HG02798 (cell line): ENCODE results near the gene DCP2.
A peak's percentile ranks its signal among the peaks of the same experiment; 100 is the strongest.

Experiments
- ATAC-seq: cut with Tn5 transposase; IDR thresholded peaks from one replicate; pipeline ENCODE4 v1.9.1; 2021; ENCODE audit warnings: mild to moderate bottlenecking; ENCODE audit not compliant: unreplicated experiment, poor library complexity

Gene DCP2

DNA sequence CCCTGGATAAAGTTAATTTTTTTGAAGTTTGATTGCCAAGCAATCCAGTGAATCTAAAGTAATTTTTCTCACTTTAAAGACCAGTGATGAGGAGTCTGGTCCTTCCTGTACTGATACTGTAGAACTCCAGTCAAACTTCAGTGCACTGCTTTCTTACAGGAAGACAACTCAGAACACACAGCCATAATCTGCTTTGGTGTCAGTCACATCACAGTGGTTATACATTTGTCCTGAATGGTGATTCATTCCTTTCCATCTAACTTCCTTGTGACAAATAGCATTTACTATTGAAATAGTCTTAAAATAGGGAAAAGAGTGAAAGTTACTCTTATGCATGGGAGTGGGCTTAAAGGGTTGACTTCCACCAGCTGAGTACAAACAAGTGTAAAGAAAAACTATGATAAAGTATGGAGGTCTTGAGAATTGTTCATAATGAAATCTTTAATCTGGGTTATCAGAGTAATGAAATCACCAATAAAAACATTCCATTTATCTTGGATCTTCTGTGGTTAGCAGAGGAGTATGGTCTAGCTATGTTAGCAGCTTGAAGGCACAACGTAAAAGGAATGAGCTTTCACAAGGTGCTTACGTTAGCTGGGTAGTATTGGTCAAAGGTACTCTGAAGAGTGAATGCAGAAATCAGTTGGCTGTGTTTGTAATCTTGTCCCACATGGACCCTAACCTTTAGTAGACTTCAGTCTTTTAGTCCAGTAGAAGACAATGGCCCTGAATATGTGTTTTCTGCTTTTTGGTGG is 41.5 kb downstream of the DCP2 start:
- no peak for ATAC-seq

DNA sequence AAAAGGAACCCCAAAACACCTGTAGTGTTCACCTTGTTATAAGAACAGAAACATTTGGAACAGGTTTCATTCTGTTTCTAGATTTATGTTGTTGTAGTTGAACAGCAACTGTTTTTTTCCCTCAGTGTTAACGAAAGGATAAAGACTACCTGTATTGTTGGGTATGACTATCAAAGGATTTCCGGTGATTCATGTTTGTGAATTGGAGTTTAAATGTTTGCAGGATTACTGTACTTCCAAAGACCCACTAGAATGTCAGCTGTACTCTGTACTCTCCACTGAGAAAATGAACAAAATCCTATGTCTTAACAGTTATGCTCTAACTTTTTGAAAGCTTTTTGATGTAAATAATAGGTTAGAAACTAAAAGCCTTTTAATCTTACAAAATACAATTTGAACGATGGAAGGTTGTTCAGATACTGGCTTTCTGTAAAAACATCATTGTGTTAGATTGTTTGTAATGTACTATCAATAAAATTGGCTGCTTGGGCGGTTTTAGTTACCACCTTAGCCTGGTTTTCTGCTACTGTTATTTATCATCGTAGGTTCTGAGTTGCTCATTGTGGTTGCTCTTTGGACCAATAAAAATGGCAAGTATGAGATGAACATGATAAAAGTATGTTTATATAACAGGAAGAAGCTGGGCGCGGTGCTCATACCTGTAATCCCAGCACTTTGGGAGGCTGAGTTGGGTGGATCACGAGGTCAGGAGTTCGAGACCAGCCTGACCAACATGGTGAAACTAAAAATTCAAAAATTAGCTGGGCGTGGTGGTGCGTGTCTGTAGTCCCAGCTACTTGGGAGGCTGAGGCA is 44.1 kb downstream of the DCP2 start:
- no peak for ATAC-seq

DNA sequence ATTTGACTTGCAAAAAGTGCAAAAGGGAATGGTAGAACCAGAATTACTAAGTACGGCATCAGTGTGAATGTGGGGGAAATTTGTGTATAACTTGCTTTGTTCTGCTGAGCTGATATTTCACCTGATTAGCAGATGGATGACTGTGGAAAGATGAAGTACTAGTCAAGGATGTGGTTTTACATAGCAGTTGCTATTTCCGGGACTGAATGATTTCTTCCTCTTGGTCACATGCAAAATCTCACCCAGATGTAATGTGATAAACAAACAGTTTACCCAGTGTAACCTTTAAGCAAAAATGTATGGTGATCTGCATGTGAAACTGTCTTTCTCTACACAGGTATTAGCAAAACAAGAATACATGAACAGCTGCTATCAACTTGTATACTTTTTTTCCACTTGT is 46.1 kb downstream of the DCP2 start:
- peak; percentile 79 for ATAC-seq

DNA sequence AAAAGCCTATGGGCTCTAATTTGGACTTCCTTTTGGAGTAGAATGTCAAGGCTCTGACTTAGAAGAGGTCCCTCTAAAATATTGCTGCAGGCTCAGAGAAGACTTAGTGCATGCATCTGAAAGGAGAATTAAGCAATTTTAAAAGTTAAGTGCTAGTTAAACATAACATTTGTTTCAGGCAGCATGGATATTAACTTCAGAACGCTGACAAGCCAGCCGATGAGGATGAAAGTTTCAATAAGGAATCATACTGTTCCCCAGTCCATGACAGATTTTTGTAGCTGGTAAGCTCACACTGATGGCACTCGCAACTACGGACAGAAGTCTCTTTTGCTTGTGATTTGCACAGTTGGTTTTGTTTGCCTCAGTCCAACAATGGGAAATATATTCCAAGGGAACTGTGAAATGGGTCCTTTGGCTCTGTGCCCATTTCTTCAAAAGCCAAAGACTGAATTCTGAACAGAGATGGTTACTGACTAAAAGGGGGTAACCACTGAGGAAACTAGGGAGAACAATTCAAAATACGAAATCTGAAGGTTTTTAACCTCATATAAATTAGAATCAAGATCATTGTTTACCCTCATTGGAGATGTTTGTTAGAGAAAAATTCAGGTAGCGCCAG is 47.6 kb downstream of the DCP2 start:
- no peak for ATAC-seq

DNA sequence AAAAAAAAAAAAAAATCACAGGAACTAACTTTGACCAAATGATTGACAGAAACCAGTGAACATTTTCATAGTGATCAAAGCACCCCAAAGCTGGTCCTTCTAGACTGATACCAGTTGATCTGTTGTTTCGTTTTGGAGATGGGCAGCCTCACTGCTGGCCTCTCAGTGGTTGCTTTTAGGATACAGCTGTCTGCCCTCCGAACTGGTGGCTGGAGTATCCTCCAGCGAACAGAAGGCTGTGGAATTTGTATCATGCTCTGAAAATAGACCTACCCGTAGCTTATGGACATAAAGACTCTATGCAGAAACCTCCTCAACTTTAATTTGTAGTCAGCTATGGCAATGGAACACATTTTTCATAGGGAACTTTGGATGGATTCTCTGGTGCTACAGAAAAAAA is 49.0 kb downstream of the DCP2 start:
- no peak for ATAC-seq

DNA sequence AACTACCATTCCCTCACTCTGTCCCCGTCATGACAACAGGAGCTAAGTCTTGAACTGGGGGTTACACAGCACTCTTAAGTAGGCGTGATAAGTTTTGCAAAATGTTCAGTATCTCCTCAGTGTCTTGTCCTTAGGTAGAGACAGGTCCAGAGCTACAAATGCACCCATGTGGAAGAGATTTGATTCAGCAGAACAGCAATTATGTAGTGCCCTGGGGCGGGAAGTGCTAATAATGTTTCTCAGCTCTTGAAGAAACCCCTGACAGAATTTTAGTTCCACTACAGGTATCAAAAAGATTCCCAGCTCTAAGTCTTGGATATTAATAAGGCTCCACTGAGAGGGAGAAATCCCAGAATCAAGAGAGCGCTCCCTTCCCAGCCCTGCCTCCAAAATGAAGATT is 49.6 kb downstream of the DCP2 start:
- no peak for ATAC-seq

DNA sequence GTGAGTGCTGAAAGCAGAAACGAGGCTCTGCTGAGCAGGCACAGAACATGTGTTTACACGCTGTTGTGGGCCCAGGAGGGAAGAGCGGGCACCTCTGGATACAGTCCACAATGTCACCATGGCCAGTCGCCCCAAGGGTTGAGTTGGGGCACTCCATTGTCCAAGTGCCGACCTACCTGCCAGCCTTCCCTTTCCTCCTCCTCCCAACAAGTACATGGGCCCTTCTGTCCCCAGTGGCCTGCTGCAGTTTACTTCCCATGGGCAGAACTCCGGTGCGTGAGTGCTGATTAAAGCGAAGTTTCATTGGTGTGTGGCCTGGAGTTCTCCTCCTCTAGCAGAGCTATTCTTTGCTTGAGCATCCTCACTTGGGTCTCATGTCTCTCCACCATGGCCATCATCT is 50.4 kb downstream of the DCP2 start:
- no peak for ATAC-seq

DNA sequence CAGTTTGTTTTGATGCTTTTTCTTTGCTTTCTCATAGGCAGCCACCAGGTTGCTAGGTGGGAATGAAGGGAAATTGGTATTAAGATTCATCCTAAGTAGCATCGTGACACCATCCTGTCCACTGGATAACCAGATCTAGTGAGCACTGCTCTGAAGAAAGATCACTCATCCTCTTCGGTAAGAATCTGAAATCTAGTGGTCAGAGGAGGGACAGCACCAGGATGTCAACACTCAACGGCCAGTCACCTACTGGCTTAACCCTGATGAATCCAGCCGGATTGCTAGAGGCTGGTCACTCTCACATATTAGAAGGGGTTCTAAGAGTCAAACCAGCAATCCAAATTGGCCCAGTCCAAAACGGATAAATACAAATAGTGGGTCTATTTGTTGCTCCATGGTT is 50.8 kb downstream of the DCP2 start:
- no peak for ATAC-seq

DNA sequence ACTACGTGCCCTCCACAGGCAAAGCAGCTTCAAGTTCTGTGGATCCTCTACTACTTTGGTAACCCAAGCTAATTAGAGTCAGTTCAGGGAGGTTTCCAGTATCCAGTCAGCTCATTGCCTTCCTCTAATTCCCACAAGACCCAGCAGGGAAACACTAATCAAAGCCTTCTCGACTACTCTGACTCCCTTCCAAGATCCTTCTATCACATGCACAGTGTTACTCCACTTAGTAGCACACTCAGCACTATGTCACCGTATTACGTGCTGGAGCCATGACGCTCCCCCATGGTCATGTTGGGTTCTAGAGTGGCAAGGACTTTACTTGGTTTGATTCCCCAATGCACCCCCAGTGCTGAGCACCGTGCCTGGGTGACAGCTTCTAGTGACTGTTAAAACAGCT is 53.0 kb downstream of the DCP2 start:
- no peak for ATAC-seq

DNA sequence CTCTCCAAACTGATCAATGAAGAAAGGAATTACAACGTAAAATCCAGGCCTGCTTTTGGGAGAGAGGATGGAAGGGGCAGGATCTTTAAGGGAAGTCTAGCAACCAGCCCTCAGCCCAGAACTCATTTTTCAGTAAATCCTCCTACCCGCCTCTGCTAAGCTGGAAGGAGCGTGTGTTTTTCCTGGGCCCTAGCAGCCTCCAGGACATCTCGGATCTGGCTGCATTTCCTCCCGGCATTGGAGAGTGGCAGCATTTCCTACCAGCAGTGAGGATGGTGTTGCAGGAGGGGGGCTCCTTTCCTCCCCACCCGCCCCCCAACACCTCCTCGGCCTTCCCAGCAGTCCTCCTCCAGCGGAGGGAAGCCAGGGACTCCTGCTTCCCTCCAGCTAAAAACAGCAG is 54.5 kb downstream of the DCP2 start:
- ATAC-seq = no peak

DNA sequence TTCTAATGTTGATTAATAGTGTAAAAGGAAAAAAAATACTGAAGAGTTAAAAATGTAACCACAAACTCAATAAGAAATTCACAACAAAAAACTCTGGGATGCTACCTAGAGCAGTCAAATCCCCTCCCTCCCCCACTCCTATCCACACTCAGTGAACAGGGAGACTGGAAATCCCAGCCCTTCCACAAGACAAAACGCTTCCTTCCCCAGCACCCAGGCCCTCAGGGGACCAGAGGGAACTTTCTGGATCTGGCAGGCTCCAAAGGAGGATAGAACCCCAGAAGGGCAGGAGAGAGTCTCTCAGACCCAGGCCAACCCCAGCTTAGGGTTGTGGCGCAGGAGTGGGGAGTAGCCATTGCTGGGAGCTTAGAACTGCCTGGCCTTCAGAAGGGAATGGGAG is 55.0 kb downstream of the DCP2 start:
- ATAC-seq = no peak

DNA sequence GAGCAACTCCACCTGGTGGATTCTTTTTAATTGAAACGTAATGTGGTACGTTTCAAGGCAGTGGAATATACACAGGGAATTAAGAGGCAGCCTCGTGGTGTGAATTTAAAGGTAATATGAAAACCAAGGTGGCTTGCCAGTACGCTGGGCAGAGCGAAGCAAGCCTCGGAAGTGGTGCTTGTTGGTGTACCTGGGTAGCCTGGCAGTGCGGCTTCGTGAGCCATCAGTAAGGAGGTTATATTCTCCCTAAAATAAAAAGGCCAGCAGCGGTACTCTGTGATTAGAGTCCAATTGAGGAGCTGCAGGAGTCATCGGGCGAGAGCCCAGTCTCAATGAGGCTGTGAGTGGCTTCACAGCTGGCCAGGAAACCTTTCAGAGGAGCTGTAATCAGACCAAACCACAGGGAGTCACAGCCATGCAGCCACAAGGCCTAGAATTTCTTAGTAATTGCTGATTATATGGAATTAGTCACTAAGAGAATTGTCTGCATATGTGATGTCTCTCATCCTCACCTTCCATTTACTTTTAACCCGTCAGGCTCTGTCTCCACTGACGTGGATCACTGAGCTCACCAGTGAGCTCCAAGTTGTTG is 57.7 kb downstream of the DCP2 start:
- ATAC-seq = no peak

DNA sequence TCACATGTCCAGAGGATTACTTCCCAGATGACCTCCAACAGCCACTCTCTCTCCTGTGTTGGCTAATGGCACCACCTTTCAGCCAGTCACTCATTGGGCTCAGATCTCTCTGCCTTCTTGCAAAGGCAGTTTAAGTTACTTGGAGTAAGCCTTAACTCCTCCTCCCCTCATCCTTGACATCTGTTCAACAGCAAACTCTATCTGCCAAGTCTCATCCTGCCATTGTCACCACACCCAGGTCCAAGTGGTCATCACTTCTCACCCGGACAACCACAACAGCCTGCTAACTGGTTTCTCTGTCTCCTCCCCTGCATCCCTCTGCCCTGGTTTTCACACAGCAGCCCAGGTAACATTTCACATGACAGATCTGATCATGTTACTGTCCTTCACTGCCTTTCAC is 58.5 kb downstream of the DCP2 start:
- ATAC-seq = no peak

DNA sequence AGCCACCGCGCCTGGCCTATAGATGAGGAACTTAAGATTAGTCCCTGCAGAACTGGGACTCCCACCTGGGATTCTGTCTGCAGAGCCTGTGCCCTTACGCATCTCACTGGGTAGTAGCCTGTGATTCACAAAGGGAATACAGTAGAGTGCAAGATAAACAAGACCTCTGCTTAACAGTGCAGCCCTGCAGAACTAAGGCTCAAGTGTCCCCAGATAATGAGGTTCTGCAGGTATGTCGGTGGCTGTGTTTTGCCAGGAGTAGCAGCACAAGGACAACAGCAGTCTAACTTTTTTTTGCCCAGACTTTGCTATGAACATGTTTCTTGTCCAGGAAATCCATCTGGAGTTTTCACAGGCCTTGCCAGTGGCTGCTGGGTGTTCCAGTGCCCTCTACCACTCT is 59.7 kb downstream of the DCP2 start:
- ATAC-seq = no peak

DNA sequence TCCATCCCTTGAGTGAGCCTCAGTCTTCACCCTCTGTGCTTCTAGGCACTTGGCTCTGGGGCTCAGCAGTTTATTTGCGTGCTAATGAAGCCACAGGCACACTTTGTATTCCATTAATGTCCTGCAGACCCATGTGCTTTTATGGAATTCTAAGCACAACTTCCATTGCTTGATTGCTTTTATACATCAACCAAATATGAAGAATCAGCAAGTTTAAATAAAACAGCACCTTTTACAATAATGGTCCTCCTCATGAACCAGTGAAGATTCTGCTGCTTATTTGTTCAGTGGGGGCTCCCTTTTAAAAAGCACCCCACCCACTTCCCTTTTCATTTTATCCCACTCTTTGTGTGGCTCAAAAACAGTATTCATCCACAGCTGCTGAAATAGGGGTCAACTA is 60.2 kb downstream of the DCP2 start:
- ATAC-seq = no peak

DNA sequence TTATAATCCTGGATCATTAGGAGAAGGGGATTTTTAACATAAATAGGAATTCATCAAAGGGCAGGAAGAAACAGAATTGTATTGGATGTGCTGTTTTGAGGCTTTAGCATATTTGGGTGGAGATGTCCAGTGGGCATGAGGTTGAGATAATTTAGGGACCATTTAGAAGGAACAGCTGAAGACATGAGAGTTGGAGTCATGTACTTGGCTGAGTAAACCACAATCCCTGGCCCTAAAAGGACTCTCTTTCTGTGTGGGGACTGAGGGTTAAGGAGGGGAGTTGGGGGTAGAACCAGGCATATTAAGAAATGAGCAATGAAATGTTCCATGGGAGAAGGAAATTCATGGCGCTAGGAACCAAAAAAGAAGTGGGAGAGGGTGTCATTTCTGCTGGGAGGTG is 61.5 kb downstream of the DCP2 start:
- ATAC-seq = no peak

DNA sequence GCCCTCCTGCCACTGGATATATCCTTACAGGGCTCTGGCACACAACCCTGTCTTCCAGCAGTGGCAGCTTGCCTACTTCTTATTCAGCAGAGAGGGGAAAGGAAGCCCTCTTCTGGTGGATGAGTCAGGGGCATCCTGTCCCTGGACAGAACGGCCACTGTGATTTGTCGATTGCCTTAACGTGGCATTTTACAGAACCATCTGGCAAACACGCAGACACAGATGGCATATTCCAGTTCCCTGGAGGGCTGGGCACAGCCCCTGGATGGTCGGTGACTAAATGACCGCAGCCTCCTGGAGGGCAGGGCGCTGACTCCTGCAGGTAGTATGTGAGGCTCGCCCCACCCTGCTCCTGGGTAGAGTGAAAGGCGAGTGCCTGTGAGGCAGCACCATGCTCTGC is 62.1 kb downstream of the DCP2 start:
- no peak for ATAC-seq

DNA sequence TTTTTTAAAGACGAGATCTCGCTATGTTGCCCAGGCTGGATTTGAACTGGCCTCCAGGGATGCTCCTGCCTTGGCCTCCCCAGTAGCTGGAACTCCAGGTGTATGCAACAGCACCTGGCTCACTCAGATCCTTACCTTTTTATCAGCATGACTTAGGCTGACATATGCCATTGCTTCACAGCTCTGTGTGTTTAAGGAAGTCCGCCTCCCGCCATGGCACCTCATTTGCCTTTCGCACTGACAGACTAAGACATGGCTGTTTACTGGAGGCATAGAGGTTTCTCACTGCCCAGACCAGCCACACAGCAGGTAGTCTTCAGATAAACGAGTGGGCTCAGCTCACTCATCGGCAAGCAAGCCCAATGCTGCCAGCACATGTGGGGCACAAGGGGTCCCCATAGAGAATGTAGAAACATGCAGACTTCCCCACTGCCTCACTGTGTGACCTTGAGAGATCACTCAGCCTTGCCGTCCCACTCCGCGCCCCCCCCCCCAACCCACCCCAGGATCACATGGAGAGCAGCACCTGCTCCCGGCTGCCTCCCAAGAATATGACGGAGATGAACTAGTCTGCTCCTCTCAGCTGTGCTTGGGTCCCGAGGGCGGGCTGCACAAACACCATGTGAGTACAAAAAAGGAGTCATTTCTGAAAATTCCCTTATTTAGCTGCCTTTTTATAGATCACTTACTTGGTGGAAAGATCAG is 62.8 kb downstream of the DCP2 start:
- ATAC-seq = no peak

DNA sequence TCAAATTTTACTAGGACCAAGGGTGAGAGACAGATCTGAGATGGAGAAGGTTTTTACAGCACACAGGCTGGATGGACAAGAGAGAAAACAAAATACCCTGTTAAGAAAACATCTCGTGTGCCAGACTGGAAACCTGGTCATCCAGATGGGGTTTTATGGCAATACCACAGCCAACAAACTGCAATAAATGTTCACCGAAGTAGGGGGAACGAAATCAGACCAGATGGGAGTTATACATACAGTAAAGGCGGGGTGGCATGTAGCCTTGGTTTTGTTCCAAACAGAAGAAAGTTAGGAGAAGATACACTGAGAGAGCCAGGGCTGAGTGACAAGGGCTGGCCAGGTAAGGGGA is 63.3 kb downstream of the DCP2 start:
- ATAC-seq = no peak

DNA sequence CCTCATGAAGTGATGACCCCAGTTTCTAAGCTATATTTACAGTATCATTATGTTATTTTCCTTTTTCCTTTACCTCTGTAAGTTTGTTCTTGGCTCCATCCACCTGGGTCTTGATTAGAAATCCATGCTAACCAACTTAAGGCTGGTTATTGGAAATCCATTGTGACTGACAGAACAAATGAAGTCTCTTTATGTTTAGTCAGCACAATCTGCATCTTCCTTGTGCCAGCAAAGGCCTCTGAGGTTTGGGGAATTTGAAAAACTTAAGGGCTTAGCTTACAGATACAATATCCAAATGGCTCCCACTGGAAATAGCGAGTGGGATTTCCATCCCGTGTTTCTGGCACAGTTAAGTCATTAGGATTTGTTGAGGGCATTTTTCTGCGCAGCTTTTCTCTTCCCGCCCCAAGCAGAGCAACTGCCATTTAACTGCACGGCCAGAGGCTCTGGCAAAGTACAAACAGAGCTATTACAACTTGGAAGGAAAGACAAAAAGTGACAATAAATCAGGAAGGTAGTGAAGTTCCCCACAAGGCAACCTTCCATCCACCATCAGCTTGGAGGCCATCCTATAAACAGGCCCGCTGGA is 64.2 kb downstream of the DCP2 start:
- no peak for ATAC-seq
